ENCODE results near the gene MFF. TPM values are rescaled to one million over a fixed set of nuclear protein-coding genes. Genes with fewer than 3 reads are reported as not detected.

Gene MFF
- total RNA-seq, 1 donor from 2014 or later: 65.9 TPM

- peaks cover 13 to 50% of the 10 kb centered on the region in 2 donors for H3K36me3 ChIP-seq
These were observed 10.7 kb downstream of the MFF start for GRCh38 chr2:227335713-227336112.

GRCh38 chr2:227337442-227337841, 12.4 kb downstream of the MFF start:
- Histone ChIP-seq H3K4me3 (no peak overlapping the region), H3K36me3 (peaks cover 17 to 56% of the 10 kb centered on the region in 2 donors), H3K4me1 (no peaks in the 10 kb centered on the region), H3K27ac (no peak overlapping the region), H3K27me3 (no peaks in the 10 kb centered on the region), H3K9me3 (no peaks in the 10 kb centered on the region)
- intact Hi-C loops (cut with DNase I): no loop called here
- no peak for TF ChIP-seq CTCF (IDR thresholded peaks at IDR 0.05)
- DNase-seq (ENCODE audit: low spot score in 2 of 2): no peak

More at GRCh38 chr2:227335713-227336112, 10.7 kb downstream of the MFF start:
- intact Hi-C loops (cut with DNase I): no loop called here
- no peaks in the 10 kb centered on the region for H3K4me1 ChIP-seq
- no peaks in the 10 kb centered on the region for H3K27me3 ChIP-seq
- DNase-seq (ENCODE audit: low spot score in 2 of 2): no peak
- no peak overlapping the region for H3K27ac ChIP-seq
- no peak for TF ChIP-seq CTCF (IDR thresholded peaks at IDR 0.05)
- no peak overlapping the region for H3K4me3 ChIP-seq
- H3K9me3 ChIP-seq: no peaks in the 10 kb centered on the region

GRCh38 chr2:227339098-227339599, 14.1 kb downstream of the MFF start:
- TF ChIP-seq CTCF (IDR thresholded peaks at IDR 0.05): no peak
- Histone ChIP-seq H3K4me1 (no peaks in the 10 kb centered on the region), H3K36me3 (peaks cover 10 to 46% of the 10 kb centered on the region in 2 donors), H3K4me3 (no peak overlapping the region), H3K27me3 (no peaks in the 10 kb centered on the region), H3K9me3 (no peaks in the 10 kb centered on the region), H3K27ac (no peak overlapping the region)
- DNase-seq (ENCODE audit: low spot score in 2 of 2): no peak
- intact Hi-C loops (cut with DNase I): no loop called here

- Histone ChIP-seq H3K9me3 (no peaks in the 10 kb centered on the region), H3K27me3 (no peaks in the 10 kb centered on the region), H3K36me3 (peaks cover 10 to 45% of the 10 kb centered on the region in 2 donors), H3K27ac (no peak overlapping the region), H3K4me3 (no peak overlapping the region), H3K4me1 (no peaks in the 10 kb centered on the region)
- intact Hi-C loops (cut with DNase I): no loop called here
- no peak for TF ChIP-seq CTCF (IDR thresholded peaks at IDR 0.05)
- no peak for DNase-seq (ENCODE audit: low spot score in 2 of 2)
These were observed 15.1 kb downstream of the MFF start for GRCh38 chr2:227340106-227340505.

GRCh38 chr2:227341553-227341952, 16.5 kb downstream of the MFF start:
- no peak overlapping the region for H3K27ac ChIP-seq
- H3K4me3 ChIP-seq: no peak overlapping the region
- TF ChIP-seq CTCF (IDR thresholded peaks at IDR 0.05): no peak
- no peak for DNase-seq (ENCODE audit: low spot score in 2 of 2)
- intact Hi-C loops (cut with DNase I): no loop called here
- no peaks in the 10 kb centered on the region for H3K9me3 ChIP-seq
- H3K36me3 ChIP-seq: peaks cover 10 to 31% of the 10 kb centered on the region in 2 donors
- no peaks in the 10 kb centered on the region for H3K4me1 ChIP-seq
- H3K27me3 ChIP-seq: no peaks in the 10 kb centered on the region

- no peak for DNase-seq (ENCODE audit: low spot score in 2 of 2)
- no peak for TF ChIP-seq CTCF (IDR thresholded peaks at IDR 0.05)
- Histone ChIP-seq H3K9me3 (no peaks in the 10 kb centered on the region), H3K4me3 (no peak overlapping the region), H3K36me3 (peaks cover 13 to 42% of the 10 kb centered on the region in 2 donors), H3K27me3 (no peaks in the 10 kb centered on the region), H3K4me1 (no peaks in the 10 kb centered on the region), H3K27ac (no peak overlapping the region)
- intact Hi-C loops (cut with DNase I): no loop called here
These were observed 19.2 kb downstream of the MFF start for GRCh38 chr2:227344231-227344630.

All from ascending aorta (tissue), 2 donors.